Esophagus muscularis mucosa (tissue), 4 donors: ENCODE results near the gene PIEZO1. TPM values are rescaled to one million over a fixed set of nuclear protein-coding genes. Genes with fewer than 3 reads are reported as not detected.

Experiments
- DNase-seq: peaks from one replicate; pipeline ENCODE4 v3.0.0-alpha.2; 2017; ENCODE audit errors: extremely low spot score
- H3K27ac ChIP-seq, 4 donors: fragments of 200-600 bp; sonication (generic); replicated peaks in 1 of 4; 1 replicate in 3 of 4; 2 replicates in 1 of 4; pipeline ENCODE4 v1.5.1; 2016 to 2019; ENCODE audit warnings: mild to moderate bottlenecking in 1 of 4
- H3K27me3 ChIP-seq, 4 donors: fragments of 200-600 bp; sonication (generic); one replicate each; pipeline versions ENCODE4 v1.5.1 to v1.6.0; 2016 to 2019
- H3K36me3 ChIP-seq, 4 donors: fragments of 200-600 bp; sonication (generic); one replicate each; pipeline ENCODE4 v1.5.1; 2016 to 2019
- H3K4me1 ChIP-seq, 4 donors: fragments of 200-600 bp; sonication (generic); one replicate each; pipeline ENCODE4 v1.5.1; 2016 to 2019
- H3K4me3 ChIP-seq, 4 donors: fragments of 200-600 bp; sonication (generic); 1 replicate in 2 of 4; 2 replicates in 2 of 4; pipeline ENCODE4 v1.5.1; 2016 to 2019; ENCODE audit warnings: mild to moderate bottlenecking in 4 of 4, moderate library complexity in 1 of 4
- H3K9me3 ChIP-seq, 4 donors: fragments of 200-600 bp; sonication (generic); 1 replicate in 3 of 4; 2 replicates in 1 of 4; pipeline ENCODE4 v1.5.1; 2016 to 2019
- EP300 ChIP-seq: sonication (generic); formaldehyde crosslinking; IDR thresholded peaks from one replicate; pipeline ENCODE4 v1.6.1; 2017; ENCODE audit warnings: antibody characterized with exemption
- POLR2A ChIP-seq: fragments of 450-650 bp; IDR thresholded peaks from one replicate; pipeline ENCODE4 v1.6.1; 2017; ENCODE audit warnings: antibody characterized with exemption, moderate library complexity, mild to moderate bottlenecking, low read depth
- POLR2AphosphoS5 ChIP-seq, 2 donors: sonication (generic); formaldehyde crosslinking; IDR thresholded peaks; one replicate each; pipeline ENCODE4 v1.6.1; 2017; ENCODE audit warnings: antibody characterized with exemption in 2 of 2
- WGBS: methylation state at CpG from one replicate; pipeline ENCODE4 v1.1.5; 2018; 5-methylcytosine and 5-hydroxymethylcytosine counted together
- intact Hi-C: fragments of 100-400 bp; cut with DNase I; formaldehyde crosslinking; loops from one replicate; pipeline ENCODE4 v1.15.1; 2023
- total RNA-seq, 4 donors: library from RNA; depleted of rRNA; stranded (reverse); fragments of >200 nt; gene quantifications; one replicate each; pipeline versions ENCODE4 v1.1.0 to v1.2.1, GENCODE V29; 2016
- TF ChIP-seq, protein P1 (sequence below), 3 experiments: fragments of 200-600 bp in 2 of 3; fragments of 450-650 bp in 1 of 3; sonication (generic) in 2 of 3; IDR thresholded peaks; one replicate each; pipeline ENCODE4 v1.5.1; 2017 to 2019; ENCODE audit warnings: antibody characterized with exemption in 3 of 3, mild to moderate bottlenecking in 2 of 3, moderate library complexity in 1 of 3

PIEZO1 gene
- total RNA-seq, 4 donors from 2014 or later, result 140 to 298 (median 182) TPM

DNA sequence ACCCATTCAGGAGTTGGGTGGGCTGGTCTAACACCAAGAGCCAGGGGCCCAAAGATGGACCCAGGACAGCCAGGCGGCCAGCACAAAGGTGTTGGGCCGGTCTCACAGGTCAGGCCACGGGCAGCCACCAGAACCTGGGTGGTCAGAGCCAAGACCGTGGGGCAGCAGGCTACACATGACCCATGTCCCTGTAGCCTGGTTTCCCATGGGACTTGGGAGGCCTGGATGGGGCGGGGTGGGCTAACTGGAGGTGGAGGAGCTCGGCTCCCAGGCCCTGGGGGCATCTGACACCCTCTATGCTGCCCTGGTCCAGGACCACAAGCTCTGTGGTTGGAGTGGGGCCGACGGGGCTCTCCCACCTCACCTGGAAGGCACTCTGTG, 61.5 kb downstream of the PIEZO1 start:
- WGBS, result 90% methylated on average over 2 of the region's 8 CpGs
- H3K36me3 ChIP-seq, result peaks cover 95 to 98% (median 97%) of the 10 kb centered on the region in 4 donors
- no peak overlapping the region for H3K4me3 ChIP-seq
- no peak for DNase-seq
- no peaks in the 10 kb centered on the region for H3K9me3 ChIP-seq
- peaks cover 0 to 11% (median 8%) of the 10 kb centered on the region in 4 donors for H3K4me1 ChIP-seq
- TF ChIP-seq, protein P1, sequence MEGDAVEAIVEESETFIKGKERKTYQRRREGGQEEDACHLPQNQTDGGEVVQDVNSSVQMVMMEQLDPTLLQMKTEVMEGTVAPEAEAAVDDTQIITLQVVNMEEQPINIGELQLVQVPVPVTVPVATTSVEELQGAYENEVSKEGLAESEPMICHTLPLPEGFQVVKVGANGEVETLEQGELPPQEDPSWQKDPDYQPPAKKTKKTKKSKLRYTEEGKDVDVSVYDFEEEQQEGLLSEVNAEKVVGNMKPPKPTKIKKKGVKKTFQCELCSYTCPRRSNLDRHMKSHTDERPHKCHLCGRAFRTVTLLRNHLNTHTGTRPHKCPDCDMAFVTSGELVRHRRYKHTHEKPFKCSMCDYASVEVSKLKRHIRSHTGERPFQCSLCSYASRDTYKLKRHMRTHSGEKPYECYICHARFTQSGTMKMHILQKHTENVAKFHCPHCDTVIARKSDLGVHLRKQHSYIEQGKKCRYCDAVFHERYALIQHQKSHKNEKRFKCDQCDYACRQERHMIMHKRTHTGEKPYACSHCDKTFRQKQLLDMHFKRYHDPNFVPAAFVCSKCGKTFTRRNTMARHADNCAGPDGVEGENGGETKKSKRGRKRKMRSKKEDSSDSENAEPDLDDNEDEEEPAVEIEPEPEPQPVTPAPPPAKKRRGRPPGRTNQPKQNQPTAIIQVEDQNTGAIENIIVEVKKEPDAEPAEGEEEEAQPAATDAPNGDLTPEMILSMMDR (IDR thresholded peaks at IDR 0.05), result no peak
- TF ChIP-seq EP300, result no peak
- no peak for TF ChIP-seq POLR2A
- TF ChIP-seq POLR2AphosphoS5 (IDR thresholded peaks at IDR 0.05), result no peak
- no peaks in the 10 kb centered on the region for H3K27me3 ChIP-seq
- no peak overlapping the region for H3K27ac ChIP-seq
- intact Hi-C loops, result no loop called here

DNA sequence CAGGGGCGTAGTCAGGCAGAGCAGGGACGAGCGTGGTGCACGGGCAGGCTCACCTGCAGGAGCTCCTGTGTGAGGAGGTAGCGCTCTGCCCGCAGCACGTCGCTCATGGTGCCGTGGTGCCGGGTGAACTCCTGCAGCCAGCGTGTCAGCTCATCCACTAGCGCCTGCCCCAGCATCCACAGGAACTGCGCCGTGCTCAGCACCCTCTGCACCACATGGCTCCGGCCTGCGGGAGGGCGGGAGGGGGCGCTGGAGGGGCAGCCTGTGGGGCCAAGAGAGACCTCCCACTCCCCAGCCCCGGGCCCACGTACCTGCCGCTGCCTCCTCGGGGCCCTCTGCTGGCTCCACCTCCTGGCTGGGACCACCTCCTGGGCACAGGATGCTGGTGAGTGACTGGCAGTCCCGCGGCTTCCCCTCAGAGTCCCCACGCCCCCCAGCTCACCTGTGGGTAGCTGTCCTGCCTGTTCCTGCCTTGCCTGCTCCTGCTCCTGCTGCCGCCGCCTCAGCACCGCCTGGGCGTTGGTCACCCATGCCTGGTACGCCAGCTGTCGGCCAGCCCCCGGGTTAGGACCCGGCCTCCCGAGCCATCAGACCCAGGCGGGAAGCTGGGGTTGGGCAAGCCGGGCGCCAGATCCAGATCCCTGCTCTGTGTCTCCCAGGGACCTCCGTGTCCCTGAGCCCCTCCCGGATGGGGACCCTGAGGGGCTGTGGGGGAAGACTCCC, 62.1 kb downstream of the PIEZO1 start:
- no peak overlapping the region for H3K4me3 ChIP-seq
- no peak for TF ChIP-seq POLR2AphosphoS5 (IDR thresholded peaks at IDR 0.05)
- no peak for TF ChIP-seq EP300
- TF ChIP-seq, protein P1 (IDR thresholded peaks at IDR 0.05), result no peak
- no peak for TF ChIP-seq POLR2A
- no peak overlapping the region for H3K27ac ChIP-seq
- H3K4me1 ChIP-seq, result peaks cover 0 to 11% (median 8%) of the 10 kb centered on the region in 4 donors
- peaks cover 98 to 100% (median 100%) of the 10 kb centered on the region in 4 donors for H3K36me3 ChIP-seq
- H3K9me3 ChIP-seq, result no peaks in the 10 kb centered on the region
- WGBS, result 87% methylated on average over 15 of the region's 39 CpGs
- intact Hi-C loops, result no loop called here
- H3K27me3 ChIP-seq, result no peaks in the 10 kb centered on the region
- no peak for DNase-seq

DNA sequence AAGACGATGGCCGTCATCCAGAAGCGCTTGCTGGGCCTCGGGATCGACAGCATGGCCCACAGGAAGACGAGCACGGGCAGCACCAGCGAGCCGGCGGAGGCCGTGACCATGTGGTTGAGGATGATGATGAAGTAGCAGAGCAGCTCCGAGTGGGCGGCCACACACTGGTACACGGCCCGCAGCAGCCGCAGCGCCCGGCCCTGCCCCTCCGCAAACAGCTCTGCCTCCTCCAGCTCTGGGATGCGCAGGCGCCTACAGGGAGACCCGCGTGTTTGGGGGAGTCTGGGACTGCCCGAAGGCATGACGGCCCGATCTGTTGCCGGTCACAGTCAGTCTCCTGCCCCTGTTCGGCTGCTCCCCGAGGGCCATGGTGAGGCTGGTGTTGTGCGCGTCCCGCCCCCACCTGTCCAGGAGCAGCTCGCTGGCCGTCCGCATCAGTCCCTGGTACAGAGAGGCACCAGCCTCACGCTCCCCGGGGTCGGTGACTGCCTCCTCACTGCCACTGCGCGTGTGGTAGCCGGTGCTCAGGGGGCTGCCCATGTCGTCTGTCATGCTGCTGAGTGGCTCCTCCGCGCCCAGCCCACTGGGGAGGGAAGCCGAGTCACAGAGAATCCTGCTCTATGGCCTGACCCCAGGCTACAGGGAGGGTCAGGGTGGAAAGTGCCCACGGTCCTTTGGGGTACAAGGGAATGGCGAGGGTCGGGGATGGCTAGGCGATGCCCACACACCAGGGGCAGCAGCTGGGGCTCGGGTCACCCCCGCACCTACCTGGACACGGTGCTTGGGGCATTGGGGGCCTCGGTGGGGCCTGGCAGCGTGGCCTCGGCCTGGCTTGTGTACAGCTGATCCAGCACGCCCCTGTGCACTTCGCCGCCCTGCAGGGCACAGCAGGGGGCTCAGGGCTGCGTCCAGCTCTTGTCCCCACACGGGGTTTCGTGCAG, 62.9 kb downstream of the PIEZO1 start:
- intact Hi-C loops, result no loop called here
- no peaks in the 10 kb centered on the region for H3K9me3 ChIP-seq
- no peak overlapping the region for H3K4me3 ChIP-seq
- H3K27me3 ChIP-seq, result no peaks in the 10 kb centered on the region
- H3K36me3 ChIP-seq, result peaks cover 98 to 100% (median 100%) of the 10 kb centered on the region in 4 donors
- DNase-seq, result no peak
- TF ChIP-seq POLR2AphosphoS5 (IDR thresholded peaks at IDR 0.05) (no peak), POLR2A (no peak), EP300 (no peak)
- TF ChIP-seq, protein P1 (IDR thresholded peaks at IDR 0.05), result no peak
- no peak overlapping the region for H3K27ac ChIP-seq
- WGBS, result 96% methylated on average over 31 of the region's 61 CpGs
- peaks cover 0 to 11% (median 8%) of the 10 kb centered on the region in 4 donors for H3K4me1 ChIP-seq

DNA sequence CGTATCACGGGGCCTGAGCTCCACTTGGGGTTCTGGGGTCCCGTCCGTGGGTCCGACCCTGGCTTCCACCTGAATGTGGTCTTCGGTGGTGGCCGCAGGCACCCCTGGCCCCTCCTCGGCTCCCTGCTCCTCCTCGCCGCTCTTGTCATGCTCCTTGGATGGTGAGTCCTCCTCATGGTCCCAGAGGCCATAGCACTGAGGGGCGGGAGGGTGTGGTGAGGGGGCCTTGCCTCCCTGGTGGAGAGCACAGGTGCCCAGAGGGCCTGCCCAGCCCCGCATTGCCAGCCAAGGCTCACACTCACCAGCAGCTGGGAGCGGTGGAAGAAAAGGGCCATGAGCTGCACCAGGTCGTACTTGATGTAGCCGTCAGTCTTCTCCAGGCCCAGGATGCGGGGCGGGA, 63.8 kb downstream of the PIEZO1 start:
- Histone ChIP-seq H3K27me3 (no peaks in the 10 kb centered on the region), H3K9me3 (no peaks in the 10 kb centered on the region), H3K36me3 (peaks cover 98 to 100% (median 100%) of the 10 kb centered on the region in 4 donors), H3K27ac (no peak overlapping the region), H3K4me1 (peaks cover 0 to 11% (median 8%) of the 10 kb centered on the region in 4 donors), H3K4me3 (no peak overlapping the region)
- 97% methylated on average over 16 of the region's 17 CpGs for WGBS
- TF ChIP-seq POLR2AphosphoS5 (IDR thresholded peaks at IDR 0.05) (no peak), EP300 (no peak), POLR2A (no peak)
- TF ChIP-seq, protein P1 (IDR thresholded peaks at IDR 0.05), result no peak
- intact Hi-C loops, result no loop called here
- DNase-seq, result no peak
